Prostate gland (tissue), 2 donors: ENCODE results near the gene CHST11.

Experiments
- CTCF ChIP-seq, 4 experiments: fragments of 200-600 bp in 2 of 4; fragments of 450-650 bp in 2 of 4; sonication (generic) in 2 of 4; IDR thresholded peaks; 1 replicate in 3 of 4; 2 replicates in 1 of 4; pipeline ENCODE4 v1.5.1; 2016 to 2019; ENCODE audit warnings: antibody characterized with exemption in 4 of 4, mild to moderate bottlenecking in 2 of 4, moderate library complexity in 2 of 4
- POLR2A ChIP-seq: fragments of 450-650 bp; IDR thresholded peaks from one replicate; pipeline ENCODE4 v1.6.1; 2016; ENCODE audit warnings: antibody characterized with exemption, mild to moderate bottlenecking
- POLR2AphosphoS5 ChIP-seq: sonication (generic); formaldehyde crosslinking; IDR thresholded peaks from one replicate; pipeline ENCODE4 v1.6.1; 2017; ENCODE audit warnings: antibody characterized with exemption

GRCh38 chr12:104480012-104480411 is 23.3 kb downstream of the CHST11 start:
- TF ChIP-seq CTCF (IDR thresholded peaks at IDR 0.05): no peak
- TF ChIP-seq POLR2A: no peak
- TF ChIP-seq POLR2AphosphoS5: no peak
